Measurements from ENCODE around the gene PNLIPRP3. TPM values are rescaled to one million over a fixed set of nuclear protein-coding genes. Genes with fewer than 3 reads are reported as not detected.

PNLIPRP3 gene
- total RNA-seq, 3 donors from 2014 or later = 0.28 TPM; not detected in 2

- Histone ChIP-seq H3K9me3 (no peaks in the 10 kb centered on the region), H3K36me3 (ENCODE audit: low read depth) (no peaks in the 10 kb centered on the region), H3K4me3 (no peak overlapping the region), H3K4me1 (ENCODE audit: low read depth) (no peaks in the 10 kb centered on the region)
- TF ChIP-seq, protein P1, sequence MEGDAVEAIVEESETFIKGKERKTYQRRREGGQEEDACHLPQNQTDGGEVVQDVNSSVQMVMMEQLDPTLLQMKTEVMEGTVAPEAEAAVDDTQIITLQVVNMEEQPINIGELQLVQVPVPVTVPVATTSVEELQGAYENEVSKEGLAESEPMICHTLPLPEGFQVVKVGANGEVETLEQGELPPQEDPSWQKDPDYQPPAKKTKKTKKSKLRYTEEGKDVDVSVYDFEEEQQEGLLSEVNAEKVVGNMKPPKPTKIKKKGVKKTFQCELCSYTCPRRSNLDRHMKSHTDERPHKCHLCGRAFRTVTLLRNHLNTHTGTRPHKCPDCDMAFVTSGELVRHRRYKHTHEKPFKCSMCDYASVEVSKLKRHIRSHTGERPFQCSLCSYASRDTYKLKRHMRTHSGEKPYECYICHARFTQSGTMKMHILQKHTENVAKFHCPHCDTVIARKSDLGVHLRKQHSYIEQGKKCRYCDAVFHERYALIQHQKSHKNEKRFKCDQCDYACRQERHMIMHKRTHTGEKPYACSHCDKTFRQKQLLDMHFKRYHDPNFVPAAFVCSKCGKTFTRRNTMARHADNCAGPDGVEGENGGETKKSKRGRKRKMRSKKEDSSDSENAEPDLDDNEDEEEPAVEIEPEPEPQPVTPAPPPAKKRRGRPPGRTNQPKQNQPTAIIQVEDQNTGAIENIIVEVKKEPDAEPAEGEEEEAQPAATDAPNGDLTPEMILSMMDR (IDR thresholded peaks at IDR 0.05) = no peak
- intact Hi-C loops (cut with DNase I, micrococcal nuclease) = no loop called here
- DNase-seq (no peak), ATAC-seq (no peak)
Observed at GRCh38 chr10:116431598-116431997, 4.0 kb downstream of the PNLIPRP3 start.

GRCh38 chr10:116437076-116437692 is 9.5 kb downstream of the PNLIPRP3 start:
- TF ChIP-seq, protein P1 (IDR thresholded peaks at IDR 0.05) = no peak
- no peaks in the 10 kb centered on the region for H3K4me1 ChIP-seq (ENCODE audit: low read depth)
- ATAC-seq (no peak), DNase-seq (no peak)
- H3K9me3 ChIP-seq = no peaks in the 10 kb centered on the region
- intact Hi-C loops (cut with DNase I, micrococcal nuclease) = no loop called here
- H3K36me3 ChIP-seq (ENCODE audit: low read depth) = no peaks in the 10 kb centered on the region
- no peak overlapping the region for H3K4me3 ChIP-seq

GRCh38 chr10:116440330-116441030 is 12.8 kb downstream of the PNLIPRP3 start:
- TF ChIP-seq, protein P1 (IDR thresholded peaks at IDR 0.05) = no peak
- ATAC-seq (no peak), DNase-seq (no peak)
- intact Hi-C loops (cut with DNase I, micrococcal nuclease) = no loop called here
- Histone ChIP-seq H3K4me3 (no peak overlapping the region), H3K36me3 (ENCODE audit: low read depth) (no peaks in the 10 kb centered on the region), H3K9me3 (no peaks in the 10 kb centered on the region), H3K4me1 (ENCODE audit: low read depth) (no peaks in the 10 kb centered on the region)

GRCh38 chr10:116444527-116445142 is 17.0 kb downstream of the PNLIPRP3 start:
- H3K4me1 ChIP-seq (ENCODE audit: low read depth) = no peaks in the 10 kb centered on the region
- ATAC-seq = no peak
- intact Hi-C loops (cut with DNase I, micrococcal nuclease) = no loop called here
- no peak overlapping the region for H3K4me3 ChIP-seq
- H3K36me3 ChIP-seq (ENCODE audit: low read depth) = no peaks in the 10 kb centered on the region
- peak in 1 of 3 donors; percentile 53 for DNase-seq
- TF ChIP-seq, protein P1 (IDR thresholded peaks at IDR 0.05) = peak; percentile 37
- no peaks in the 10 kb centered on the region for H3K9me3 ChIP-seq

DNA sequence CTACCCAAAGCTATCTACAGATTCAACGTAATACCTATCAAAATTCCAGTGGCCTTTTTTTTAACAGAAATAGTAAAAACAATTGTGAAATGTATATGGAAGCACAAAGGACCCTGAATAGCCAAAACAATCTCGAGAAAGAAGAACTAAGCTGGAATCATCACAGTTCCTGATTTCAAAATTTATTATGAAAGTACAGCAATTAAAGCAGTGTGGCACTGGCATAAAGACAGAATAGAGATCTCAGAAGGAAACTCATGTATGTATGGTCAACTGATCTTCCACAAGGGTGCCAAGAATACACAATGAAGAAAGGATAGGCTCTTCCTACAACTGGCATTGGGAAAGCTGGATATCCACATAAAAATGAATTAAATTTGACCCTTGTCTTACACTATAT is 23.2 kb downstream of the PNLIPRP3 start:
- Histone ChIP-seq H3K9me3 (no peaks in the 10 kb centered on the region), H3K4me1 (ENCODE audit: low read depth) (no peaks in the 10 kb centered on the region), H3K4me3 (no peak overlapping the region), H3K36me3 (ENCODE audit: low read depth) (no peaks in the 10 kb centered on the region)
- ATAC-seq (no peak), DNase-seq (no peak)
- TF ChIP-seq, protein P1 (IDR thresholded peaks at IDR 0.05) = no peak
- intact Hi-C loops (cut with DNase I, micrococcal nuclease) = no loop called here
